GM19351 (cell line): ENCODE results near the gene TSPAN32.
"Not testable (repeated sequence)": the region's sequence is repeated elsewhere in the genome, so short reads cannot be mapped to it uniquely, and the experiment has no call there.

Experiments used
- ATAC-seq: cut with Tn5 transposase; IDR thresholded peaks from one replicate; pipeline ENCODE4 v1.9.1; 2021; ENCODE audit warnings: mild to moderate bottlenecking, moderate library complexity; ENCODE audit not compliant: unreplicated experiment

The TSPAN32 gene

DNA sequence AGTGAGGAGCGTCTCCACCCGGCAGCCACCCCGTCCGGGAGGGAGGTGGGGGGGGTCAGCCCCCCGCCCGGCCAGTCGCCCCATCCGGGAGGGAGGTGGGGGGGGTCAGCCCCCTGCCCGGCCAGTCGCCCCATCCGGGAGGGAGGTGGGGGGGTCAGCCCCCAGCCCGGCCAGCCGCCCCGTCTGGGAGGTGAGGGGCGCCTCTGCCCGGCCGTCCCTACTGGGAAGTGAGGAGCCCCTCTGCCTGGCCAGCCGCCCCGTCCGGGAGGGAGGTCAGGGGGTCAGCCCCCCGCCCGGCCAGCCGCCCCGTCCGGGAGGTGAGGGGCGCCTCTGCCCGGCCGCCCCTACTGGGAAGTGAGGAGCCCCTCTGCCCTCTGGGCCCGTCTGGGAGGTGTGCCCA lies 30.8 kb downstream of the TSPAN32 start:
- not testable (repeated sequence) for ATAC-seq

DNA sequence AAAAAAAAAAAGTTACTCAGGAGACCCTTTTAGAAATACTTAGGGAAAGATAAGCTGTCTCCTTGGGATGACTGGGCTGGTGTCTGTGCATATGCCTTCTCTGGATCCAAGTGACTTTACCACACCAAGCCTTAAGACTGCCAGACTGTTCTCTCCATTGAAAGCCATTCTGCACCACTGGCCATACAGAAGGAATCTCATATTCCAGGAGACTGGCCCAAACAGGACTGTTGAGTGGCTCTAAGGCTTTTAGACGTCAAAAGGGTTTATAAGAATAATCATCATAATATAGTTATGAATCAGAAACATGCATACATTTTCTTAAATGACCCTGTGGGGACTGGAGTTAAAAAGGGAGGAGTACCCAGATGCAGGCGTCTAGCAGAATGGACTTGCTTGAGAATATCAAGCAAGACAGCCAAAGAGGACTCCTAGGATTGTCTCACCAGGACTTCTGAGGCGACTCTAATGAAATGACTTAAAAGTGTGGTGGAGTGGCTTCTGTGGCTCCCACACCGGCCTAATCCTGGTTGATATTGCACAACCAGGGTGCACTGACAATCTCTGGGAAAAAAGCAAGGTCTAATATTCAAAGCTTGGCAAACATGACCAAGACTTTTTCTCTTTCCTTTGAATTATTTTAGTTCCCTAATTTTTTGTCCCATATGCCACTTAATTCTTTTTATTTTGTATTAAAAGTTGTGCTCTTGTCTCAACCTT lies 31.8 kb downstream of the TSPAN32 start:
- not testable (repeated sequence) for ATAC-seq

DNA sequence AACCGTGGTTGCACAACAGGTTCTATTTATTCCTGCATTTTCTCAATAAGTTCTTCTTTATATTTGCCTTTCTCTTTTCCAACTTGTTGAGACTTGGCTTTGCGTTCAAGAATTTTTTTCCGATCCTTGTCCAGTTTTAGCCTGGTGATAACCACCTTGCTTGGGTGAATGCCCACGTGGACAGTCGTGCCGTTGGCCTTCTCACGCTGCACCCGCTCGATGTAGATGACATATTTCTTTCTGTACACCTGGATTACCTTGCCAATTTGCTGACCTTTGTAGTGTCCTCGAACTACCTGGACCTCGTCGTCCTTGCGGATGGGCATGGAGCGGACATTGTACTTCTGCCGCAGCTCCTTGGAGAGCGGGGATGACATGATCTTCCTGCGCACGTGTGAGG lies 33.5 kb downstream of the TSPAN32 start:
- not testable (repeated sequence) for ATAC-seq

DNA sequence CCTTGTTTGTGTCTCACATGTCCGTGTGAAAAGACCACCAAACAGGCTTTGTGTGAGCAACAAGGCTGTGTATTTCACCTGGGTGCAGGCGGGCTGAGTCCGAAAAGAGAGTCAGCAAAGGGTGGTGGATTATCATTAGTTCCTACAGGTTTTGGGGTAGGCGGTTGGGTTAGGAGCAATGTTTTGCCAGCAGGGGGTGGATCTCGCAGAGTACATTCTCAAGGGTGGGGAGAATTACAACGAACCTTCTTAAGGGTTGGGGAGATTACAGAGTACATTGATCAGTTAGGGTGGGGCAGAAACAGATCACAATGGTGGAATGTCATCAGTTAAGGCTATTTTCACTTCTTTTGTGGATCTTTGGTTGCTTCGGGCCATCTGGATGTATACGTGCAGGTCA lies 36.9 kb downstream of the TSPAN32 start:
- ATAC-seq: not testable (repeated sequence)

DNA sequence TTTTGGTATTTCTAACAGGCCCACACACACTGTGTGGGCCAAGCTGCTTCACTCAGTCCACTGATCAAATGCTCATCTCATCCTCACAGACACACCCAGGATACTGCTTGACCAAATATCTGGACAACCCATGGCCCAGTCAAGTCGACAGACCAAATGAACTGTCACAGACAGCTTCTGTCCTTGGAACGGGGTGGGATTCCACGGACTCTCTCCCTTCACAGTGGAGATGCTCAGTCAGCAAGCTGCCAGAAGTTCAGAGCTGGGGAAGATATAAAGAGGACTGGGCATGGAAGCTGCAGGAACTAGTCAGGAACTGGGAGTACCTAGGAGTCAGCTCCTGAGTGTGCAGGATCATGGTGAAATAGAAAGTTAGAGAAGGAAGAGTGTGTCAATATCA lies 40.7 kb downstream of the TSPAN32 start:
- ATAC-seq: no peak

DNA sequence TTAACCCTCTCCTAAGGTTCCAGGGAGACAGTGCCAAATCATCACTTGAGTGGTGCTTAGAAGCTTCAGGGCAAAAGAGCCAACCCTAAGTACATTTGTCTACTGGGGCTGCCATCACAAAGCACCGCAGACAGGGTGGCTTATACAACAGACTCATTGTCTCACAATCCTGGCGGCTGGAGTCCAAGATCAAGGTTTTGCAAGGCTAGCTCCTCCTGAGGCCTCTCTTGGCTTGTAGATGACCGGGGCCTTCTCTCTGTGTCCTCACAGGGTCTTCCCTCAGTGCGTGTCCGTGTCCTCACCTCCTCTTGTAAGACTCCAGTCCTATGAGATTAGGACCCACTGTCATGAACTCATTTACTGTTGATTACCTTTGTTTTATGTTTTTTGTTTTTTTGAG lies 41.2 kb downstream of the TSPAN32 start:
- no peak for ATAC-seq

DNA sequence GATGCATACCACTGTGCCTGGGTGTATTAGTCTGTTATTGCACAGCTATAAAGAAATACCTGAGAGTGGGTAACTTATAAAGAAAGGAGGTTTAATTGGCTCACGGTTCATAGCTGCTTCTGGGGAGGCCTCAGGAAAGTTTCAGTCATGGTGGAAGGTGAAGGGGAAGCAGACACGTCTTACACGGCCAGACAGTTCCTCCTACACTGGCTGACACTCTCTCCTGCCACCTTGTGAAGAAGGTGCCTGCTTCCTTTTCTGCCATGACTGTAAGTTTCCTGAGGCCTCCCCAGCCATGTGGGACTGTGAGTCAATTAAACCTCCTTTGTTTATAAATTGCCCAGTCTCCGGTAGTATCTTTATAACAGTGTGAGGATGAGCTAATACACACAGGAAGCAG lies 41.7 kb downstream of the TSPAN32 start:
- no peak for ATAC-seq

DNA sequence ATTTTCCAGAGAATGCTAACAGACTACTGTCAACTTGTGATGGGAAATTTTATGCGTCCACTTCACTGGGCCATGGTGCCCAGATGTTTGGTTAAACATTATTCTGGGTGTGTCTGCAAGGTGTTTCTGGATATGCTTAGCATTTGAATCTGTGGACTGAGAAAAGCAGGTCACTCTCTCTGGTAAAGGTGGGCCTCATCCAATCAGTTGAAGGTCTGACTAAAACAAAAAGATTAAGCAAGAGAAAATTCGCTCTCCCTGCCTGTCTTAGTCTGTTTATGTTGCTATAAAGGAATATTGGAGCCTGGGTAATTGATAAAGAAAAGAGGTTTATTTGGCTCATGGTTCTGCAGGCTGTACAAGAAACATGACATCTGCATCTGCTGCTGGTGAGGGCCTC lies 43.2 kb downstream of the TSPAN32 start:
- ATAC-seq: no peak

DNA sequence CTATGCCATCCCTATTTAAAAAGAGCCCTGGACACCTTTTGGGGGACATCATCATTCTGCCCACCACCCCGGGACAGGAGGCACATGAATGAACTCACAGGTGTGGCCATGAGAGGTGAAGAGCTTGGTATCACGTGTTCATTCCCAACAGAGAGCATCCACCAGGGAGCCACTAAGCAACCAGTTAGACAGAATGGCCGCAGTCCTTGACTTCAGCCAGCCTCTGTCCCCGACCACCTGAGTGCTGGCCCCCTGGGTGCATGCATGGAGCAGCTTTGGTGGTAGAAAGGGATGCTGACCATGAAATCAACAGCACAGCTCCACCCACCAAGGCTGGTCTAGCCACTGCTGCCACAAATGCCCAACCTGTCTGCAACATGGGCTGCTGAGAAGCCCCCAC lies 44.2 kb downstream of the TSPAN32 start:
- ATAC-seq: no peak

DNA sequence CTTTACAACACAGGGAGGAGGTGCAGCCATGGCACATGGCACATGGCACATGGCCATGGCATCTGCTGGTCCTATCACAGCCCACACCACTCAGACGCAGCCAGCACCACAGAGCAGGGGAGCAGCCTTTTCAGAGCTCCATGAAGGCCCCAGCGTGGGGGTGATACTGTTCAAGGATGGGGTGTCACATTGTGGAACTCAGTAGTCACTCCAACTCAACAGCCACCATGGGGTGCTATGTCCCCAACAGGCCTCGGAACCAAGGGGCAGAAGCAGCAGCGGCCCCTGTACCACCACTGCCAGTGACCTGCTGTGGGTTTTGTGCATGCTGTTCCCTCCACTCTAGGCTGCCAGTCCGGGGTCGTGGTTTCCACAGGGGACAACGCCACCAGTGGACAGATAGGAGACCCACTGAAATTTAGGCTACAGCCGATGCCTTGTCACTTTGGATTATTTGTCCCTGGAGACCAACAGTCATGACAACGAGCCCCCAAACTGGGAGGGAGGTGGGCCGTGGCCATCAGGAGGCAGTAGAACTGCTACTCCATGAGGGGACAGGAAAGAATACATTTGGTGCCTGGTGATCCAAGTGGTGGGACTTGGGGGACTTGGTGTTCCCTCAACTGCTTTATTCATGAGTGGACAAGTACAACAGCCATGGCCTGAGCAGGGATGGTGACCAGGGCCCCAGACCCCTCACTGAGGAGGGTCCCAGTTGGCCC lies 44.9 kb downstream of the TSPAN32 start:
- no peak for ATAC-seq

DNA sequence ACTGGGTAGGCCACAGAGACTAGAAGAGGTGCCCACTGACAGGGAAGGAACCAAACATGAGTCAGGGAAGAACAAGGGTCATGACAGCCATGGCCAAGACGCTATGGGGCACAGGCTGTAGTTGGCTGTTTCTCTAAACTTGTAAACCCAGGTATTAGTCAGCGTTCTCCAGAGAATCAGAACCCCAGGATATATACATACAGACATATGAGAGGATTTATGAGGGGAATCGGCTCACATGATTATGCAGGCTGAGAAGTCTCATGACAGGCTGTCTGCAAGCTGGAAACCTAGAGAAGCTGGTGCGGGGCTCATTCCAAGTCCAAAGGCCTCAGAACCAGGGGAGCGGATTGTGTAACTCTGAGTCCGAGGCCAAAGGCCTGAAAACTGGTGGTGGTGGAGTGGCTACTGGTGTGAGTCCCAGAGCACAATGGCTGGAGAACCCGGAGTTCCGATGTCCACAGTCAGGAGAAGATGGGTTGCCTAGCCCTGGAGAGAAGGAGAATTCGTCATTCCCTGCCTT lies 45.6 kb downstream of the TSPAN32 start:
- ATAC-seq: no peak

DNA sequence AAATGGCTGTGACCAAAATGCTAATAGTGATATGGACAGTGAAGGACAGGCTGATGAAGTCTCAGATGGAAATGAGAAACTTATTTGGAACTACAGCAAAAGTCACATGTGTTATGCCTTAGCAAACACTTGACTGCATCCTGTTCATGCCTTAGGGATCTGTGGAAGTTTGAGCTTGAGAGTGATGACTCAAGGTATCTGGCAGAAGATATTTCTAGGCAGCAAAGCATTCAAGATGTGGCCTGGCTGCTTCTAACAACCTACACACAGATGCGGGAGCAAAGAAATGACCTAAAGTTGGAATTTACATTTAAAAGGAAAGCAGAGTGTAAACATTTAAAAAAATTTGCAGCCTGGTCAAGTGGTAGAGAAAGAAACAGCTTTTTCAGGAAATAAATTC lies 47.2 kb downstream of the TSPAN32 start:
- ATAC-seq: no peak

DNA sequence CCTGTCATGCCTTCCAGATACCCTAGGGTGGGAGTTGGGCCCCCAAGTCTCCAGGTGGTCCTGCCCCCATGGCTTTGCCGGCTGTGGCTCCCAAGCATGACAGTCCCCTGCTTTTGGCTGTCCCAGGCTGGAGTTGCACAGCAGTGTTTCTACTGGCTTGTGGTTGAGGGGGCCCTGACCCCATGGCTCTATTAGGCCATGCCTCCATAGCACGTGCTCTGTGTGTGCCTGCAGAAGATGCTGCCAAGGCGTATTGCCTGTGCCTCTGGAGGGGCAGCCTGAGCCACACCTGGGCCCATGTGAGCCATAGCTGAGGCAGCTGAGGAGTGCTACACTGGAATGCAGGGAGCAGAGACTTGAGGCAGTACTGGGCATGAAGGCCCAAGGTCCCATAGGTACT lies 49.9 kb downstream of the TSPAN32 start:
- ATAC-seq: no peak

DNA sequence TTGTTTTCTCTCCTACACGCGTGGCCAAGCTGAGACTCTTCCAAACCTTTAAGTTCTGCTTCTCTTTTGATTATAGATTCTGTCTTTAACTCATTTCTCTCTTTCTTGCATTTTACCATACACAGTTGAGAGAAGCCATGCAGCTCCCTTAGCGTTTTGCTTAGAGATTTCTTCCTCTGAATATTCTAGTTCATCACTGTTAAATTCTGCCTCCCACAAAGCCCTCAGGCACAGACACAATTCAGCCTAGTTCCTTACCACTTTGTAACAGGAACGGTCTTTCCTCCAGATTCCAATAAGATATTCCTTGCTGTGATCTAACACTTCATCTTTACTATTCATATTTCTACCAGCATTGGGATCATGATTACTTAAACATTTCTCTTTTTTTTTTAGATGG lies 50.6 kb downstream of the TSPAN32 start:
- no peak for ATAC-seq

DNA sequence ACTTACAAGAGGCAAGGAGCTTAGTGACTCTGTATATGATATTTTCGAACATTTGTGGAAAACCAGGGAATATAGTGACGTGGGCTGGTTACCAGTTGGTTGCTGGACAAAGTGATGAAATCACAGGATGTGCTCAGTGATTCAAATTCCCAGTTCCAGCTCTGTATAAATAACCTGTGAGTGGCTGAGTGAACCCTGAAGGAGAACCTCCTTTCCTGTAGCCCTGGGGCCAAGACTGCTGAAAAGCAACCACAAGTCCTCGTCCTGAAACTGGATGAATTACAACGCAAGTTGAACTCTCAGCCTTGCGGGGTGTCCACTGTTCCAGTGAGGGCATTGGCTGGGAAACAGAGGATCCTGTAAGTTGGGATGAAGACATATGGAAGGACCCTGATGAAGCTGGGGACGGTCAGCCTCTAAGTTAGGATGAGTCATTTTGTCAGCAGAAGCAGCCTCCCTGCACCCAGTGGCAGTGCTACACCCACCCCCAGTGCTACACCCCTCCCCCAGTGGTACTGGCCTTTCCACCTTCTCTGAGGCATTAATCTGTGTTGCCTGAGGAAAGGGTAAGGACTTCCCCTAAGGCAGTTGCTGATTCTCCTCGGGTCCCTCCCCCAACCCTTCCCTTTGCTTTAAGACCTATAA lies 53.3 kb downstream of the TSPAN32 start:
- no peak for ATAC-seq

DNA sequence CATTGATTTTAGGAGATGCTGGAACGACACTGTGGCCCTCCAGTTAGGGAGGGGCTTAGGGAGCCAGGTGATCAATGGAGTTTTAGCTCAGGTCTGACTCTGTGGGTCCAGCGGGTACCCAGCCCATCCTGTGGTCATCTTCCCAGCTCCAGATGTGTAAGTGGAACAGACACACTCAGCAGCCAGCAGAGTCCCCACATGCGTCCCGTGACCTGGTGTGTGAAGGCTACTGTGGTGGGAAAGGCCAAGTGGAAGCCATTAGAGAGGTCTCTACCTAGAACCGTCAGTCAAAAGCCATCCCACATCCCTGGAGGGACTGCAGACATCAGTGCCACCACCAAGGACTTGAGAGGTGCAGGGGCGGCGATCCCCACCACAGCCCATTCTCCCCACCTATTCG lies 55.4 kb downstream of the TSPAN32 start:
- ATAC-seq: no peak

DNA sequence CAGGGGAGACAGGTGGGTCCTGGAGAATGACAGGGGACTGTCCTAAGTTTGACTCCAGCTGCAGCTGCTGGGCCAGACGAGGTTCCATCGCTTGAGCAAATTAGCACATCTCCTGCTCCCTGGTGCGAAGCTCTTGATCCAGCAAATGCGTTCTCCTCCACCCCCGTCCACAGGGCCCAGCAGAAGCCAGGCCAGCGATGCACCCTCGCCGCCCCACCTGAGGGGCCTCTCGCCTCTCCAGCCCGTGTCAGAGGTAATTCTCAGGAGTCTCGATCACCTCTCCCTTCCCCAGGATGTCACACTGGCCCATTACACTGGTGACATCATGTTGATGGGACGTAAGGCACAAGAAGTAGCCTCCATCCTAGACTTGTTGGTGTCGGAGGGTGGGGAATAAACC lies 55.8 kb downstream of the TSPAN32 start:
- not testable (repeated sequence) for ATAC-seq

DNA sequence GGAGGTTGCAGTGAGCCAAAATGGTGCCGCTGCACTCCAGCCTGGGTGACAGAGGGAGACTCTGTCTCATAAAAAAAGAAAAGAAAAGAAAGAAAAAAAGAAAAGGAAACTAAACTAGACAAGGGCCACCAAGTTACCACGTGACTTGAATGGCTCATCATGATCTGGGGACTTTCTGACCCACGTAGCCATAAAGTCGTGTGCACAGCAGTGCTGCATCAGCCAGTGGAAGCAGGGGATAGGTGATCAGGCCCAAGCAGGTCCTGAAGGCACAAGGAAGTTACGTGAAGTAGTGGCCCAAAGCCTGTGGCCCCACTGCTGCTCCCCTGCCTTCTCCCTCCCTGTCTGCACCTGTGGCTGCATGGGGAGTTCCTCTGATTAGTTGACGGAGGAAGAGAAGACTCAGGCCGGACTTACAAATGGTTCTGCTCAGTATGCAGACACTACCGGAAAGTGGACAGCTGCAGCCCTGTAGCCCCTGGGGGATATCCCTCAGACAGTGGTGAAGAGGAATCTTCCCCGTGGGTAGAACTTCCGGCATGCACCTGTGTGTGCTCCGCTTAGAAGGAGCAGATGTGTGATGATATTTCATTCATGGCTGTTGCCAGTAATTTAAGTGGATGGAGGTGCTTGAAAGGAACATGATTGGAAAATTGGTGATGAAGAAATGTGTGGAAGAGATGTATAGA lies 57.1 kb downstream of the TSPAN32 start:
- no peak for ATAC-seq

DNA sequence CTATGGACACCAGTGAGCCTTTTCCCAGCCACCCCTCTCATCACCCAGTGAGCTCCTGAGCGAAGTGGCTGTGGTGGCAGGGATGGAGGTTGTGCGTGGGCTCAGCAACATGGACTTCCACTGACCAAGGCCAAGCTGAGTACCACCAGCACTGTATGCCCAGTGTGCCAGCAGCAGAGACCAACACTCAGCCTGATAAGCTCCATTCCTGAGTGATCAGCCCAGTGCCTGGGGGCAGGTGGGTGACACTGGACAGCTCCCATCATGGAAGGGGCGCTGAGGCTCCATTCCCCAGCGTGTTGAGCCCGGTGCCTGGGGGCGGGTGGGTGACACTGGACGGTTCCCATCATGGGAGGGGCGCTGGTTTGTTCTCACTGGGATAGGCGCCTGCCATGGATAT lies 57.7 kb downstream of the TSPAN32 start:
- no peak for ATAC-seq

DNA sequence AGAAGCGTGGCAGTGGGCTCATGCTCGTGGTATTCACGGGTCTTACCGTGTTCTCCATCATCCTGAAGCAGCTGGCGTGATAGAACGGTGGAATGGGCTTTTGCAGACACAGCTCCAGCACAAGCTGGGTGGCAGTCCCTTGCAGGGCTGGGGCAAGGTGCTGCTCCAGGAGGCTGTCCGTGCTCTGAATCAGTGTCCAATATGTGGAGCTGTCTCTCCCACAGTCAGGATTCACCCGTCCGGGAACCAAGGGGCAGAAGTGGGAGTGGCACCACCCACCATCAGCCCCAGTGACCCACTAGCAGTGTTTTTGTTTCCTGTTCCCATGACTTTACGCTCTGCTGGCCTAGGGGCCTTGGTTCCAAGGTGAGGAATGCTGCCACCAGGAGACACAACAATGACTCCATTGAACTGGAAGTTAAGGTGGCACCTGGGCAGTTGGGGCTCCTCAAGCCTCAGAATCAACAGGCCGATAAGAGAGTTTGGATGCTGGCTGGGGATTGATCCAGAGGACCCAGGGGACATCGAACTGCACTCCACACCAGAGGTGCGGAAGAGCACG lies 58.3 kb downstream of the TSPAN32 start:
- ATAC-seq: no peak

DNA sequence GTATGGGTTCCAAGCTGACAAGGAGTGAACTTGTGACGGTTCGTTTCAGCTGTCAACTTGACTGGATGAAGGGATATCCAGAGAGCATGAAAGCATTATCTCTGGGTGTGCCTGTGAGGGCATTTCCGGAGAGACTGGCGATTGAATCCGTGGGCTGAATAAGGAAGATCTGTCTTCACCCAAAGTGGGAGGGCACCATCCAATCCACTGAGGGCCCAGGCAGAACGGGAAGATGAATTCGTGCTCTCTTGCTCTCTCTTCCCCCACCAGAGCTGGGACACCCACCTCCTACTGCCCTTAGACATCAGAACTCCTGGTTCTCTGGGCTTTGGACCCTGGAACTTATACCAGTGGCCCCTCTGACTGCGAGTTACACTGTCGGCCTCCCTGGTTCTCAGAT lies 59.8 kb downstream of the TSPAN32 start:
- ATAC-seq: no peak
